ENCODE results near the gene ZCCHC24. TPM values are rescaled to one million over a fixed set of nuclear protein-coding genes. Genes with fewer than 3 reads are reported as not detected.

The ZCCHC24 gene
- total RNA-seq, 4 donors from 2014 or later: 37.6 to 75.7 (median 48.7) TPM

- TF ChIP-seq CTCF (IDR thresholded peaks at IDR 0.05; ENCODE audit: low read depth): no peak
Observed at GRCh38 chr10:79404231-79404609, 41.2 kb downstream of the ZCCHC24 start.

- no peak for TF ChIP-seq CTCF (IDR thresholded peaks at IDR 0.05; ENCODE audit: low read depth)
Observed at GRCh38 chr10:79403441-79404230, 41.8 kb downstream of the ZCCHC24 start.

GRCh38 chr10:79402951-79403350 is 42.5 kb downstream of the ZCCHC24 start:
- no peak for TF ChIP-seq CTCF (IDR thresholded peaks at IDR 0.05; ENCODE audit: low read depth)

GRCh38 chr10:79402625-79402946 is 42.8 kb downstream of the ZCCHC24 start:
- TF ChIP-seq CTCF (IDR thresholded peaks at IDR 0.05; ENCODE audit: low read depth): no peak

- TF ChIP-seq CTCF (IDR thresholded peaks at IDR 0.05; ENCODE audit: low read depth): no peak
Observed at GRCh38 chr10:79401015-79401921, 44.2 kb downstream of the ZCCHC24 start.

GRCh38 chr10:79400146-79401004 is 45.0 kb downstream of the ZCCHC24 start:
- TF ChIP-seq CTCF (IDR thresholded peaks at IDR 0.05; ENCODE audit: low read depth): no peak
